Hepatocyte (in vitro differentiated cells): ENCODE measurements around the gene VWF. TPM values are rescaled to one million over a fixed set of nuclear protein-coding genes. Genes with fewer than 3 reads are reported as not detected.

Source experiments
- DNase-seq: peaks from one replicate; pipeline ENCODE4 v3.0.0-alpha.2; 2016; ENCODE audit warnings: low spot score
- H2AFZ ChIP-seq: fragments of 200-600 bp; sonication (generic); 2 replicates; pipeline ENCODE4 v1.6.0; 2016; ENCODE audit warnings: antibody characterized with exemption, mild to moderate bottlenecking
- H3K27ac ChIP-seq: fragments of 200-600 bp; sonication (generic); 2 replicates; pipeline ENCODE4 v1.5.1; 2016; ENCODE audit warnings: mild to moderate bottlenecking
- H3K27me3 ChIP-seq: fragments of 200-600 bp; sonication (generic); 2 replicates; pipeline ENCODE4 v1.6.1; 2016
- H3K36me3 ChIP-seq: fragments of 200-600 bp; sonication (generic); replicated peaks from 2 replicates; pipeline ENCODE4 v1.5.1; 2016; ENCODE audit warnings: low read depth; ENCODE audit not compliant: insufficient read depth
- H3K4me1 ChIP-seq: fragments of 200-600 bp; sonication (generic); 2 replicates; pipeline ENCODE4 v1.5.1; 2016; ENCODE audit warnings: mild to moderate bottlenecking, moderate library complexity; ENCODE audit not compliant: insufficient read depth
- H3K4me2 ChIP-seq: fragments of 200-600 bp; sonication (generic); 2 replicates; pipeline ENCODE4 v1.6.0; 2016
- H3K4me3 ChIP-seq: fragments of 200-600 bp; sonication (generic); 2 replicates; pipeline ENCODE4 v1.5.1; 2016; ENCODE audit warnings: mild to moderate bottlenecking
- H3K79me2 ChIP-seq: fragments of 200-600 bp; sonication (generic); 2 replicates; pipeline ENCODE4 v1.6.0; 2017; ENCODE audit warnings: mild to moderate bottlenecking
- H3K9me2 ChIP-seq: fragments of 200-600 bp; sonication (generic); replicated peaks from 2 replicates; pipeline ENCODE4 v1.6.0; 2017; ENCODE audit warnings: mild to moderate bottlenecking; ENCODE audit not compliant: insufficient read depth
- H3K9me3 ChIP-seq: fragments of 200-600 bp; sonication (generic); 2 replicates; pipeline ENCODE4 v1.5.1; 2016; ENCODE audit warnings: low read depth, mild to moderate bottlenecking
- H4K20me1 ChIP-seq: fragments of 200-600 bp; sonication (generic); 2 replicates; pipeline ENCODE4 v1.6.0; 2016; ENCODE audit warnings: mild to moderate bottlenecking; ENCODE audit not compliant: insufficient read depth, poor library complexity, severe bottlenecking
- EZH2 ChIP-seq: fragments of 200-600 bp; sonication (generic); IDR thresholded peaks from 2 replicates; pipeline ENCODE4 v1.6.1; 2016; ENCODE audit warnings: antibody characterized with exemption, mild to moderate bottlenecking, borderline replicate concordance
- EZH2phosphoT487 ChIP-seq: fragments of 200-600 bp; sonication (generic); IDR thresholded peaks from one replicate; pipeline ENCODE4 v1.6.1; 2018; ENCODE audit warnings: antibody characterized with exemption, mild to moderate bottlenecking, low read depth, moderate library complexity; ENCODE audit not compliant: unreplicated experiment, severe bottlenecking
- WGBS: methylation state at CpG from one replicate; pipeline ENCODE4 v1.1.6; 2016; ENCODE audit warnings: low lambda C conversion rate; ENCODE audit errors: missing lambda C conversion rate; 5-methylcytosine and 5-hydroxymethylcytosine counted together
- polyA plus RNA-seq: library from polyadenylated mRNA; unstranded; fragments of >200 nt; fragmentation: Nextera tagmentation; extraction: Ambion mirVana; gene quantifications from 2 replicates; pipeline ENCODE4 v1.2.1, GENCODE V29; 2016
- total RNA-seq: library from RNA; depleted of rRNA; stranded (reverse); fragments of >200 nt; gene quantifications from 2 replicates; pipeline ENCODE4 v1.2.3, GENCODE V29; 2014
- TF ChIP-seq, protein P1 (sequence below): fragments of 200-600 bp; sonication (generic); IDR thresholded peaks from 2 replicates; pipeline ENCODE4 v1.5.1; 2016; ENCODE audit warnings: antibody characterized with exemption, mild to moderate bottlenecking; ENCODE audit not compliant: poor library complexity

Gene VWF
- total and polyA plus RNA-seq, 2 experiments from 2014 or later, result 0.20 to 0.77 TPM

- TF ChIP-seq EZH2phosphoT487 (no peak), EZH2 (no peak)
- TF ChIP-seq, protein P1, sequence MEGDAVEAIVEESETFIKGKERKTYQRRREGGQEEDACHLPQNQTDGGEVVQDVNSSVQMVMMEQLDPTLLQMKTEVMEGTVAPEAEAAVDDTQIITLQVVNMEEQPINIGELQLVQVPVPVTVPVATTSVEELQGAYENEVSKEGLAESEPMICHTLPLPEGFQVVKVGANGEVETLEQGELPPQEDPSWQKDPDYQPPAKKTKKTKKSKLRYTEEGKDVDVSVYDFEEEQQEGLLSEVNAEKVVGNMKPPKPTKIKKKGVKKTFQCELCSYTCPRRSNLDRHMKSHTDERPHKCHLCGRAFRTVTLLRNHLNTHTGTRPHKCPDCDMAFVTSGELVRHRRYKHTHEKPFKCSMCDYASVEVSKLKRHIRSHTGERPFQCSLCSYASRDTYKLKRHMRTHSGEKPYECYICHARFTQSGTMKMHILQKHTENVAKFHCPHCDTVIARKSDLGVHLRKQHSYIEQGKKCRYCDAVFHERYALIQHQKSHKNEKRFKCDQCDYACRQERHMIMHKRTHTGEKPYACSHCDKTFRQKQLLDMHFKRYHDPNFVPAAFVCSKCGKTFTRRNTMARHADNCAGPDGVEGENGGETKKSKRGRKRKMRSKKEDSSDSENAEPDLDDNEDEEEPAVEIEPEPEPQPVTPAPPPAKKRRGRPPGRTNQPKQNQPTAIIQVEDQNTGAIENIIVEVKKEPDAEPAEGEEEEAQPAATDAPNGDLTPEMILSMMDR, result no peak
- 64% methylated on average over 10 of the region's 10 CpGs for WGBS
- Histone ChIP-seq H3K9me3 (no peaks in the 10 kb centered on the region), H3K36me3 (no peaks in the 10 kb centered on the region), H3K79me2 (no peaks in the 10 kb centered on the region), H3K4me3 (no peak overlapping the region), H2AFZ (no peak overlapping the region), H3K27ac (no peak overlapping the region), H3K4me1 (no peaks in the 10 kb centered on the region), H4K20me1 (no peaks in the 10 kb centered on the region), H3K9me2 (no peaks in the 10 kb centered on the region), H3K27me3 (no peaks in the 10 kb centered on the region), H3K4me2 (no peak overlapping the region)
- no peak for DNase-seq
Measured at GRCh38 chr12:5988088-5988487, 136.4 kb downstream of the VWF start.

DNA sequence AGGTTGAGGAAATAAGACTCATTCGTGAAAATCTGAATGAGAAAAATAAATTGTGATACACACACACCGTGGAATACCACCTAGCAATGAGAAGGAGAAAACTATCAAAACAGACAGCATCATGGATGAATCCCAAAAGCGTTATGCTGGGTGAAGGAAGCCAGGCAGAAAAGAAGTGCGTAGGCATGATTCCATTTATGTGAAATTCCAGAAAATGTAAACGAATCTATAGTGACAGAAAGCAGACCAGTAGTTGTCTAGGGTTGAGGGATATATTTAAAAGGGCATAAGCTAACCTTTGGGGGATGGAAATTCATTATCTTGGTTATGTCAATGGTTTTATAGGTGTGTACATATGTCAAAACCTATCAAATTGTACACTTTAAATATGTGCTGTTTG lies 136.9 kb downstream of the VWF start:
- WGBS, result 78% methylated on average over 5 of the region's 5 CpGs
- TF ChIP-seq, protein P1, result no peak
- TF ChIP-seq EZH2phosphoT487, result no peak
- DNase-seq, result no peak

DNA sequence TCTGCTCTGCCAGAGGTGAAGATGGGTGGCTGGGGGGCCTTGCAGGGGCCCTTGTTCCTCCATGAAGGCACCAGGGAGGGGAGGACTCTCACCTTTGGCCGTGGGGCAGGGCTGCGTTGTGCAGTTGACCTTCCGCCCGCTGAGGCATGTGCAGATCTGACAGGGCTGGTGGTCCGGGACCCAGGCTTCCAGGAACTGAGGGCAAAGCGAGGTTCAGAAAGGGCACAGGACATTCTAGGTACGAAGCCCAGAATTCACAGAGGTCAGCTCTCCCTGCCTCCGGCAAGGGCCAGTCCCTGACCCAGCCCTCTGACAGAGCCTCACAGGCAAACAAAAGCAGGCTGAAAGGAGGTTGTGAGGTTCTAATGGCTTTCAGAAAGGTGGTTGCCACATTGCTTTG lies 139.0 kb downstream of the VWF start:
- Histone ChIP-seq H3K9me2 (no peaks in the 10 kb centered on the region), H3K4me1 (no peaks in the 10 kb centered on the region), H3K4me3 (no peak overlapping the region), H2AFZ (no peak overlapping the region), H4K20me1 (no peaks in the 10 kb centered on the region), H3K27me3 (no peaks in the 10 kb centered on the region), H3K36me3 (no peaks in the 10 kb centered on the region), H3K79me2 (no peaks in the 10 kb centered on the region), H3K4me2 (no peak overlapping the region), H3K9me3 (no peaks in the 10 kb centered on the region), H3K27ac (no peak overlapping the region)
- TF ChIP-seq, protein P1, result no peak
- TF ChIP-seq EZH2phosphoT487 (no peak), EZH2 (no peak)
- DNase-seq, result no peak
- 65% methylated on average over 8 of the region's 8 CpGs for WGBS

More for the DNA sequence above, 136.9 kb downstream of the VWF start:
- no peaks in the 10 kb centered on the region for H3K79me2 ChIP-seq
- no peaks in the 10 kb centered on the region for H3K27me3 ChIP-seq
- H4K20me1 ChIP-seq, result no peaks in the 10 kb centered on the region
- H3K4me2 ChIP-seq, result no peak overlapping the region
- no peaks in the 10 kb centered on the region for H3K4me1 ChIP-seq
- H3K9me2 ChIP-seq, result no peaks in the 10 kb centered on the region
- H3K36me3 ChIP-seq, result no peaks in the 10 kb centered on the region
- no peak overlapping the region for H3K27ac ChIP-seq
- no peak overlapping the region for H3K4me3 ChIP-seq
- no peak overlapping the region for H2AFZ ChIP-seq
- H3K9me3 ChIP-seq, result no peaks in the 10 kb centered on the region

GRCh38 chr12:5984873-5985272 lies 139.6 kb downstream of the VWF start:
- WGBS, result 75% methylated on average over 9 of the region's 9 CpGs
- H3K27me3 ChIP-seq, result no peaks in the 10 kb centered on the region

More at GRCh38 chr12:5984873-5985272, 139.6 kb downstream of the VWF start:
- no peak overlapping the region for H3K4me3 ChIP-seq
- H3K36me3 ChIP-seq, result no peaks in the 10 kb centered on the region
- no peaks in the 10 kb centered on the region for H3K9me2 ChIP-seq
- no peaks in the 10 kb centered on the region for H3K9me3 ChIP-seq
- H3K79me2 ChIP-seq, result no peaks in the 10 kb centered on the region
- no peak for DNase-seq
- H3K27ac ChIP-seq, result no peak overlapping the region
- H4K20me1 ChIP-seq, result no peaks in the 10 kb centered on the region
- no peaks in the 10 kb centered on the region for H3K4me1 ChIP-seq
- no peak overlapping the region for H3K4me2 ChIP-seq
- no peak overlapping the region for H2AFZ ChIP-seq
- TF ChIP-seq EZH2 (no peak), EZH2phosphoT487 (no peak)
